Chondrocyte (in vitro differentiated cells): ENCODE measurements around the gene SPATA22. TPM values are rescaled to one million over a fixed set of nuclear protein-coding genes. Genes with fewer than 3 reads are reported as not detected.
"Not testable (repeated sequence)": the region's sequence is repeated elsewhere in the genome, so short reads cannot be mapped to it uniquely, and the experiment has no call there.

Experiments used
- DNase-seq: peaks from one replicate; pipeline ENCODE4 v3.0.0; 2021; ENCODE audit warnings: mixed read lengths, low spot score
- H3K27ac Mint-ChIP-seq: one replicate; pipeline ENCODE4 v1.8.0; 2021; ENCODE audit warnings: mild to moderate bottlenecking, moderate library complexity, mixed read lengths; ENCODE audit not compliant: unreplicated experiment
- H3K27me3 Mint-ChIP-seq: 2 replicates; pipeline ENCODE4 v1.8.0; 2021; ENCODE audit warnings: low read depth, mixed read lengths
- H3K36me3 Mint-ChIP-seq: 2 replicates; pipeline ENCODE4 v1.8.0; 2021; ENCODE audit warnings: low read depth, mixed read lengths
- H3K4me1 Mint-ChIP-seq: 2 replicates; pipeline ENCODE4 v1.8.0; 2021; ENCODE audit warnings: low read depth, mild to moderate bottlenecking, mixed read lengths
- H3K4me3 Mint-ChIP-seq: one replicate; pipeline ENCODE4 v1.8.0; 2021; ENCODE audit warnings: mild to moderate bottlenecking, moderate library complexity, mixed read lengths; ENCODE audit not compliant: unreplicated experiment
- H3K9me3 Mint-ChIP-seq: 2 replicates; pipeline ENCODE4 v1.8.0; 2021; ENCODE audit warnings: low read depth, mixed read lengths
- total RNA-seq: library from RNA; stranded (reverse); gene quantifications from 3 replicates; pipeline ENCODE4 v1.2.1, GENCODE V29; 2021
- TF ChIP-seq, protein P1 (sequence below): fragments of 200-600 bp; sonication (generic); IDR thresholded peaks from 2 replicates; pipeline ENCODE4 v1.5.0; 2021; ENCODE audit warnings: antibody characterized with exemption, mild to moderate bottlenecking, moderate library complexity

Gene SPATA22
- total RNA-seq, 1 donor from 2014 or later: not detected

DNA sequence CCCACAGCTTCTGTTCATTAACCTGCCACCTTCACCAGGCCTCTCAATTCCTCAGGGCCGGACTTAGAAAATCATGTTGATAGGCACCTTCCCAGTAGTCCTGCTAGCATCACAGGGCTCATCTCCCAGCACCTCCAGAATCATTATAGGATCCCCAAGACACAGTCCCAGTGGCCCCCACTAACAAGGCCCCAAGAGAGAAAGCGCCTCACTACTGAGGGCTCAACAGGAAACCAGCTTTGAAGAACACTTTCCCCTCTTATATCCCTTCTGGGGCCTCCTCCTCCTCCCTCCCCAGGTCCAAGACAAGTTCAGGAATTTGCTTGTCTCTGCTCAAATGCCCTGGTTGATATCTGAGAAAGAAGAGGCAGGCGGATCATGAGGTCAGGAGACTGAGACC is 60.5 kb downstream of the SPATA22 start, which contains the start of gene OR3A3:
Gene OR3A3, plus strand, starts transcription at position 301 of the 400 bp plus-strand sequence.
- Mint-ChIP-seq H3K9me3 (peaks cover 29% of the 10 kb centered on the region), H3K36me3 (peaks cover 2% of the 10 kb centered on the region), H3K4me1 (no peaks in the 10 kb centered on the region), H3K27me3 (peaks cover 2% of the 10 kb centered on the region), H3K27ac (no peak within 1 kb of the TSS), H3K4me3 (no peak within 1 kb of the TSS)
- DNase-seq: no peak
- TF ChIP-seq, protein P1, sequence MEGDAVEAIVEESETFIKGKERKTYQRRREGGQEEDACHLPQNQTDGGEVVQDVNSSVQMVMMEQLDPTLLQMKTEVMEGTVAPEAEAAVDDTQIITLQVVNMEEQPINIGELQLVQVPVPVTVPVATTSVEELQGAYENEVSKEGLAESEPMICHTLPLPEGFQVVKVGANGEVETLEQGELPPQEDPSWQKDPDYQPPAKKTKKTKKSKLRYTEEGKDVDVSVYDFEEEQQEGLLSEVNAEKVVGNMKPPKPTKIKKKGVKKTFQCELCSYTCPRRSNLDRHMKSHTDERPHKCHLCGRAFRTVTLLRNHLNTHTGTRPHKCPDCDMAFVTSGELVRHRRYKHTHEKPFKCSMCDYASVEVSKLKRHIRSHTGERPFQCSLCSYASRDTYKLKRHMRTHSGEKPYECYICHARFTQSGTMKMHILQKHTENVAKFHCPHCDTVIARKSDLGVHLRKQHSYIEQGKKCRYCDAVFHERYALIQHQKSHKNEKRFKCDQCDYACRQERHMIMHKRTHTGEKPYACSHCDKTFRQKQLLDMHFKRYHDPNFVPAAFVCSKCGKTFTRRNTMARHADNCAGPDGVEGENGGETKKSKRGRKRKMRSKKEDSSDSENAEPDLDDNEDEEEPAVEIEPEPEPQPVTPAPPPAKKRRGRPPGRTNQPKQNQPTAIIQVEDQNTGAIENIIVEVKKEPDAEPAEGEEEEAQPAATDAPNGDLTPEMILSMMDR: no peak

DNA sequence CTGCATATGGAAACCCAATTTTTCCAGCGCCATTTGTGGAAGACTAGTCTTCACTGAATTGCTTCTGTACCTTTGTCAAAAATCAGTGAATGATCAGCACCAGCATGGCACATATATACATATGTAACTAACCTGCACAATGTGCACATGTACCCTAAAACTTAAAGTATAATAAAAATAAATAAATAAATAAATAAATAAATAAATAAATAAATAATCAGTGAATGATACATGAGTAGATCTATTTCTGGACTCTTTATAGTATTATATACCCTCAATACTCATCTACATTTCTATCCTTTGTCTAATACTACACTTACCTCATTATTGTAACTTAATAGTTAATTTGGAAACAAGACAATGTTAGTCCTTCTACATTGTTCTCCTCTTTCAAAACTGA is 67.8 kb downstream of the SPATA22 start:
- not testable (repeated sequence) for H3K4me3 Mint-ChIP-seq, DNase-seq, H3K27me3 Mint-ChIP-seq, H3K36me3 Mint-ChIP-seq, H3K27ac Mint-ChIP-seq, H3K4me1 Mint-ChIP-seq
- peaks cover 34% of the 10 kb centered on the region for H3K9me3 Mint-ChIP-seq

DNA sequence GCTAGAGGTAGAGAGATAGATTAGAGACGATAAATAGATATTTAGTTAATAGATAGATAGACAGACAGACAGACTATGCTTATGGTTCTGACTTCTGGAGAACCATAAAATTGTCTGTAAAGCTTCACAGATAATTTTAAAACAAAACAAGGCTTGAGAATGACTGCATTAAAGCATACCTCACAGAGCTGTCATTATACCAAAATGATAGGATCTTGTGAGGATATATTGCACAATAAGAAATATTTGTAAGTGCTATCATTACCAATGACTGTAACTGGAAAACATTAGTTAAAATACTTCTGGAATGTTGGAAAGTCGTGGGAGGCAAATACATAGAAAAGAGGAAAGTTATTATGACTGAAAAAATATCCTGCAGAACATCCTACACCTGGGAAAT is 69.8 kb downstream of the SPATA22 start:
- Mint-ChIP-seq H3K27ac (no peak overlapping the region), H3K27me3 (no peaks in the 10 kb centered on the region), H3K9me3 (peaks cover 24% of the 10 kb centered on the region), H3K36me3 (no peaks in the 10 kb centered on the region), H3K4me1 (no peaks in the 10 kb centered on the region), H3K4me3 (no peak overlapping the region)
- TF ChIP-seq, protein P1: no peak
- DNase-seq: no peak

DNA sequence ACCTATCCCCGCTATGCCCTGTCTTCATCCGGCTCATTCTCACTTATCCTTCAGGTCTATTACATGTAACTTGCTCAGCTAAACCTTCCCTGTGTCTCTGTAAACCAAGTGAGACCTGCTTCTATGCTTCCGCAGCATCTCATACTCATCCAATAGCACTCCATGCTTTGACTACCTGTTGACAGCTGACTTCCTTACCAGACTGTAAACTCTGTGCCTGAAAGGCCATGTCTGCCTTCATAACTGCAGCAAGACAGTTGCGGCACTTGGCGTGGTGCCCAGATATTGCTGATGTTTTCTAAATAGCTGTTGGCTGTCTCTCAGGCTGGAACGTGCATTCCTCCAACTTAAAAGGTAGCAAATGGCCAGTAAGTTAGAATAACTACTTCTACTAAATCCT is 71.6 kb downstream of the SPATA22 start:
- no peaks in the 10 kb centered on the region for H3K27me3 Mint-ChIP-seq
- no peak overlapping the region for H3K27ac Mint-ChIP-seq
- no peak overlapping the region for H3K4me3 Mint-ChIP-seq
- H3K36me3 Mint-ChIP-seq: no peaks in the 10 kb centered on the region
- no peak for DNase-seq
- peaks cover 9% of the 10 kb centered on the region for H3K9me3 Mint-ChIP-seq
- no peaks in the 10 kb centered on the region for H3K4me1 Mint-ChIP-seq
- TF ChIP-seq, protein P1: no peak

DNA sequence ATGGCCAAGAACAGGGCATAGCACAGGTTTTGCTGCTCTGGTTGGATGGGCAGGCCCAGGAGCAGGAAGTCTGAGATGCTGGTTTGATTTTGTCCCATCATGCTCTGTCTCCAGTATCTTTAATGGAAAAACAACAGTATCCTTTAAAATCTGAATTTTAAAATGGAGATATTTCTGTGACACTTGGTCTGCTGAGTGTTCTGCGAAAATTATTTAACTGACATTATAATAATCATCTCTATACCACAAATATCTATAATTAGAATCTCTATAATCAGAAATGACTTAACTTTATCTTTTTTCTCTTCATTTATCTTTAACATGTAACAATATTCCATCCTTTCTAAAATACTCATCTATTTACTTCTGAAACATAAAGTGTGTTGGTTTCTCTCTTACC is 73.3 kb downstream of the SPATA22 start, which contains the start of gene OR1E1:
Gene OR1E1, minus strand, starts transcription at position 101 of the 400 bp plus-strand sequence. Its CDS starts 0 bp downstream, at position 101.
- DNase-seq: no peak
- H3K27ac Mint-ChIP-seq: no peak within 1 kb of the TSS
- H3K27me3 Mint-ChIP-seq: no peaks in the 10 kb centered on the region
- H3K4me1 Mint-ChIP-seq: no peaks in the 10 kb centered on the region
- no peak within 1 kb of the TSS for H3K4me3 Mint-ChIP-seq
- TF ChIP-seq, protein P1: no peak
- H3K36me3 Mint-ChIP-seq: no peaks in the 10 kb centered on the region
- peaks cover 8% of the 10 kb centered on the region for H3K9me3 Mint-ChIP-seq

DNA sequence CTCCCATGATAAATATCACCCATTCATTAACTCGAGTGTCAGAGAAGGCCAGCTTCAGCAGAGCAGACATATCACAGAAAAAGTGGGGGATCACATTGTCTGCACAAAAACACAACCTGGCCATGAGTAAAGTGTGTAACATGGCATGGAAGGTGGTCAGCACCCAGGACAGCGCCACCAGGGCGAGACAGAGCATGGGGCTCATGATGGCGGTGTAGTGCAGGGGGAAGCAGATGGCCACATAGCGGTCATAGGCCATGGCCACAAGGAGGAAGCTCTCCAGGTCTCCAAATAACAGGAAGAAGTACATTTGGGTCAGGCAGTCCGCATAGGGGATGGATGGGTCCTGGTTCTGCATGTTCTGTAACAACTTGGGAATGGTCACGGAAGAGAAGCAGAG is 73.8 kb downstream of the SPATA22 start:
- not testable (repeated sequence) for H3K9me3 Mint-ChIP-seq, H3K36me3 Mint-ChIP-seq, H3K27ac Mint-ChIP-seq

More for the DNA sequence above, 73.8 kb downstream of the SPATA22 start:
- not testable (repeated sequence) for H3K27me3 Mint-ChIP-seq, DNase-seq, H3K4me3 Mint-ChIP-seq, H3K4me1 Mint-ChIP-seq

Other genes with a start within 250 kb of the SPATA22 start
- not detected in 3 replicates for gene OR3A1, start 173.5 kb downstream of the SPATA22 start, total RNA-seq
- not detected in 3 replicates for gene OR3A2, start 85.5 kb downstream of the SPATA22 start, total RNA-seq
- gene OR1E1, start 73.4 kb downstream of the SPATA22 start, total RNA-seq: not detected in 3 replicates
- gene OR3A3, start 60.4 kb downstream of the SPATA22 start, total RNA-seq: not detected in 3 replicates
- not detected in 3 replicates for gene OR1E2, start 38.0 kb downstream of the SPATA22 start, total RNA-seq
- not detected in 3 replicates for gene ASPA, start 4.2 kb upstream of the SPATA22 start, total RNA-seq
- 0.27 to 0.74 TPM in 2 of 3 replicates, not detected in the other for gene TRPV3, start 86.0 kb upstream of the SPATA22 start, total RNA-seq
- gene TRPV1, start 137.6 kb upstream of the SPATA22 start, total RNA-seq: 2.2 to 4.8 TPM (median 3.1 TPM) in 3 replicates
- gene SHPK, start 164.4 kb upstream of the SPATA22 start, total RNA-seq: 5.6 to 6.1 TPM (median 5.9 TPM) in 3 replicates
- 14.4 to 18.4 TPM (median 17.8 TPM) in 3 replicates for gene CTNS, start 164.9 kb upstream of the SPATA22 start, total RNA-seq
- gene TAX1BP3, start 196.8 kb upstream of the SPATA22 start, total RNA-seq: 198 to 242 TPM (median 230 TPM) in 3 replicates
- gene EMC6, start 197.0 kb upstream of the SPATA22 start, total RNA-seq: 36.2 to 41.8 TPM (median 37.6 TPM) in 3 replicates
- gene P2RX5, start 224.3 kb upstream of the SPATA22 start, total RNA-seq: 0.18 to 1.1 TPM (median 0.30 TPM) in 3 replicates